Ascending aorta (tissue), 2 donors: ENCODE data around the gene PBX3. TPM values are rescaled to one million over a fixed set of nuclear protein-coding genes. Genes with fewer than 3 reads are reported as not detected.

ENCODE experiments used
- DNase-seq, 2 donors: peaks; one replicate each; pipeline ENCODE4 v3.0.0-alpha.2; 2019; ENCODE audit warnings: low spot score in 2 of 2
- H3K27ac ChIP-seq, 2 donors: fragments of 200-600 bp; sonication (generic); one replicate each; pipeline ENCODE4 v1.5.1; 2016 to 2017; ENCODE audit warnings: mild to moderate bottlenecking in 1 of 2
- H3K27me3 ChIP-seq: fragments of 200-600 bp; sonication (generic); one replicate; pipeline ENCODE4 v1.5.1; 2017
- H3K36me3 ChIP-seq, 2 donors: fragments of 200-600 bp; sonication (generic); one replicate each; pipeline ENCODE4 v1.5.1; 2016
- H3K4me1 ChIP-seq, 2 donors: fragments of 200-600 bp; sonication (generic); one replicate each; pipeline ENCODE4 v1.5.1; 2016 to 2017; ENCODE audit warnings: mild to moderate bottlenecking in 1 of 2
- H3K4me3 ChIP-seq, 2 donors: fragments of 200-600 bp; sonication (generic); one replicate each; pipeline ENCODE4 v1.5.1; 2016 to 2017; ENCODE audit warnings: mild to moderate bottlenecking in 1 of 2
- H3K9me3 ChIP-seq, 2 donors: fragments of 200-600 bp; sonication (generic); one replicate each; pipeline ENCODE4 v1.5.1; 2016
- CTCF ChIP-seq, 3 experiments: fragments of 200-600 bp in 2 of 3; fragments of 450-650 bp in 1 of 3; sonication (generic) in 2 of 3; IDR thresholded peaks; one replicate each; pipeline ENCODE4 v1.5.1; 2016 to 2019; ENCODE audit warnings: antibody characterized with exemption in 3 of 3, mild to moderate bottlenecking in 1 of 3, moderate library complexity in 1 of 3
- intact Hi-C: fragments of 100-400 bp; cut with DNase I; formaldehyde crosslinking; loops from one replicate; pipeline ENCODE4 v1.15.1; 2023
- total RNA-seq: library from RNA; depleted of rRNA; stranded (reverse); fragments of >200 nt; gene quantifications from one replicate; pipeline ENCODE4 v1.1.0, GENCODE V29; 2016

PBX3 gene
- total RNA-seq, 1 donor from 2014 or later, result 24.3 TPM

- Histone ChIP-seq H3K27ac (no peak overlapping the region), H3K27me3 (no peaks in the 10 kb centered on the region), H3K4me3 (peak overlapping the region in 1 of 2 donors; percentile 24), H3K36me3 (no peaks in the 10 kb centered on the region), H3K9me3 (no peaks in the 10 kb centered on the region), H3K4me1 (no peaks in the 10 kb centered on the region)
- TF ChIP-seq CTCF (IDR thresholded peaks at IDR 0.05), result no peak
- DNase-seq, result no peak
- intact Hi-C loops, result no loop called here
These were observed 12.6 kb downstream of the PBX3 start for GRCh38 chr9:125759764-125760129.

GRCh38 chr9:125760537-125760936 is 13.4 kb downstream of the PBX3 start:
- H3K27me3 ChIP-seq, result no peaks in the 10 kb centered on the region
- no peak for TF ChIP-seq CTCF (IDR thresholded peaks at IDR 0.05)
- H3K9me3 ChIP-seq, result no peaks in the 10 kb centered on the region
- H3K4me3 ChIP-seq, result no peak overlapping the region
- intact Hi-C loops, result no loop called here
- no peaks in the 10 kb centered on the region for H3K36me3 ChIP-seq
- no peaks in the 10 kb centered on the region for H3K4me1 ChIP-seq
- H3K27ac ChIP-seq, result no peak overlapping the region
- DNase-seq, result no peak

GRCh38 chr9:125761676-125762450 is 14.7 kb downstream of the PBX3 start:
- DNase-seq, result no peak
- TF ChIP-seq CTCF (IDR thresholded peaks at IDR 0.05), result no peak
- H3K27ac ChIP-seq, result no peak overlapping the region

GRCh38 chr9:125763394-125763801 is 16.2 kb downstream of the PBX3 start:
- no peak for DNase-seq
- no peak for TF ChIP-seq CTCF (IDR thresholded peaks at IDR 0.05)
- intact Hi-C loops, result no loop called here
- Histone ChIP-seq H3K4me3 (no peak overlapping the region), H3K36me3 (no peaks in the 10 kb centered on the region), H3K4me1 (no peaks in the 10 kb centered on the region), H3K27me3 (no peaks in the 10 kb centered on the region), H3K27ac (no peak overlapping the region), H3K9me3 (no peaks in the 10 kb centered on the region)

More at GRCh38 chr9:125761676-125762450, 14.7 kb downstream of the PBX3 start:
- Histone ChIP-seq H3K27me3 (no peaks in the 10 kb centered on the region), H3K4me1 (no peaks in the 10 kb centered on the region), H3K4me3 (no peak overlapping the region), H3K36me3 (no peaks in the 10 kb centered on the region), H3K9me3 (no peaks in the 10 kb centered on the region)
- intact Hi-C loops, result no loop called here

- H3K36me3 ChIP-seq, result no peaks in the 10 kb centered on the region
- TF ChIP-seq CTCF (IDR thresholded peaks at IDR 0.05), result no peak
- intact Hi-C loops, result no loop called here
- DNase-seq, result no peak
- no peak overlapping the region for H3K4me3 ChIP-seq
- no peaks in the 10 kb centered on the region for H3K4me1 ChIP-seq
- H3K27me3 ChIP-seq, result no peaks in the 10 kb centered on the region
- no peak overlapping the region for H3K27ac ChIP-seq
- H3K9me3 ChIP-seq, result no peaks in the 10 kb centered on the region
These were observed 17.0 kb downstream of the PBX3 start for GRCh38 chr9:125764198-125764597.
